Measurements from ENCODE around the gene FAF2. TPM values are rescaled to one million over a fixed set of nuclear protein-coding genes. Genes with fewer than 3 reads are reported as not detected.
A peak's percentile ranks its signal among the peaks of the same experiment; 100 is the strongest.

FAF2 gene
- total and polyA plus RNA-seq, 2 donors (not counting 3 experiments of a cell fraction or from before 2014, with no cell fraction given), result 27.9 to 43.5 TPM

DNA sequence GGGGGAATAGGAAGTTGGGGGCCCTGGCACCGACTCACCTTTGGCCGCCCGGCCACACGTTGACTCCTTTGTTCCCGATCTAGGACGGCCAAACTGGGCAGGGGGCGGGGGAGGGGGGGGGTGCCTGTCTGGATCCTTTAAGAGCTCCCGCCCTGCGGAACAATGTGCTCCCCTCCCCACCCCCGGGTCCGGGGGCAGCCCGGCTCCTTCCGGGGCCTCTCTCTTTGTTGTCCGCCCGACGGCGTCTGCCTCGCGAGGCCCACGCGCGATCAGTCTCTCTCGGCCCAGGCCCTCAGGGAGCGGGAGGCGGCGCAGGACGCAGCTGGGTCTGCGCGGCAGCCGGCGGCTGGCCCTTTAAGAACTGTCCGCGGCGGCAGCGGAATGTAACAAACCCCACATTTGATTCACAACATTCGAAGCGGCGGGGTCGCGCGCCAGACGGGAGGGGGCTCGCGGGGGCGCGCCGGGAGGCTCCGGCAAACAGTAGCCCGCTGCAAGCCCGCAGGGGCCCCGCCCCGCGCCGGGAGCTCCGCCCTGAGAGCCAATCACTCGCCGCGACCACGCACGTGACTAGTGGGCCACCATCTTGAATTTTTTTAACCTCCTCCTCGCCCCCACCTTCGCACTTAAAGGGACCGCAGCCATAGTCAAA, 88.8 kb downstream of the FAF2 start, which contains the start of gene RNF44:
Gene RNF44, minus strand, starts transcription at position 501 of the 652 bp plus-strand sequence. CDS start 4,930 bp downstream, outside the sequence.
- ChIA-PET CTCF (interaction anchor here (1.0 to 5.0 kb wide), 10 partner anchors 22 to 172 kb away, joined by 3 to 27 read pairs (median 4); partner anchors contain the start of genes ARL10, CLTB and FAF2), POLR2A (interaction anchor here (0.5 to 1.6 kb wide), 6 partner anchors 10 to 470 kb away, joined by 3 to 6 read pairs (median 4); partner anchors contain the start of genes NOP16 and UIMC1)
- peaks cover 33% of the 10 kb centered on the region for H3K79me2 ChIP-seq (ENCODE audit: control insufficient read depth, insufficient read depth, low read length)
- H3K4me1 ChIP-seq (ENCODE audit: control insufficient read depth, extremely low read depth, insufficient read depth, low read length), result peaks cover 51% of the 10 kb centered on the region
- dilution Hi-C loops (cut with MboI; ENCODE audit: extremely low pct_ligation_motif_present, low sequenced_read_pairs) (no loop called here), intact Hi-C loops (cut with micrococcal nuclease) (loop anchor here (1.0 to 10.0 kb wide), 9 partner anchors 78 to 958 kb away; partner anchors contain the start of genes CLTB, FAF2, HIGD2A and KIAA1191)
- H3K9me1 ChIP-seq (replicated peaks; ENCODE audit: control insufficient read depth, extremely low read depth, insufficient read depth, low read length), result no peaks in the 10 kb centered on the region
- no TSS peak for BruUV-seq (replicated peaks)
- no peaks in the 10 kb centered on the region for H4K20me1 ChIP-seq (replicated peaks; ENCODE audit: control insufficient read depth, extremely low read depth, insufficient read depth, low read length)
- H3K9ac ChIP-seq (replicated peaks; ENCODE audit: extremely low read depth, insufficient read depth, low read length), result peak within 1 kb of the TSS; percentile 86
- peak within 1 kb of the TSS; percentile 68 to 79 (median 79) for H3K4me3 ChIP-seq (replicated peaks in 1 of 3; ENCODE audit: insufficient read depth in 1 of 3, low read depth in 1 of 3, low read length in 3 of 3)
- FAIRE-seq (no peak), DNase-seq (ENCODE audit: low read depth, low spot score) (peak; percentile 98)
- peaks cover 0 to 1% of the 10 kb centered on the region in 2 experiments for H3K36me3 ChIP-seq (ENCODE audit: control insufficient read depth in 2 of 2, extremely low read depth in 1 of 2, insufficient read depth in 2 of 2, low read length in 2 of 2)
- no peaks in the 10 kb centered on the region for H3K9me3 ChIP-seq (replicated peaks; ENCODE audit: control insufficient read depth, insufficient read depth, low read length)
- H3K27me3 ChIP-seq (ENCODE audit: control insufficient read depth in 2 of 2, insufficient read depth in 2 of 2, low read length in 2 of 2), result no peaks in the 10 kb centered on the region
- H3K27ac ChIP-seq (ENCODE audit: insufficient read depth, low read depth, low read length), result peak within 1 kb of the TSS; percentile 83
- peak within 1 kb of the TSS; percentile 76 for H3K4me2 ChIP-seq (ENCODE audit: insufficient read depth, low read length)
- peak within 1 kb of the TSS; percentile 88 for H2AFZ ChIP-seq (ENCODE audit: low read depth, low read length)
- no peak for TF ChIP-seq GATA2 (IDR thresholded peaks at IDR 0.05; ENCODE audit: insufficient read depth, insufficient read length, low read depth, low read length)
- peak; percentile 36 for TF ChIP-seq POLR2AphosphoS5 (IDR thresholded peaks at IDR 0.05; ENCODE audit: insufficient read depth, low read depth, low read length)
- no peak for TF ChIP-seq FOS (IDR thresholded peaks at IDR 0.05; ENCODE audit: borderline replicate concordance, insufficient read depth, low read length)
- TF ChIP-seq MAX (IDR thresholded peaks at IDR 0.05; ENCODE audit: insufficient read depth, insufficient read length), result peak; percentile 92

Measured in endothelial cell of umbilical vein (primary cell).